Parathyroid adenoma (tissue), 2 donors: ENCODE measurements around the gene PGC.

Experiments
- H2AFZ ChIP-seq: fragments of 300-600 bp; sonication (generic); one replicate; pipeline ENCODE4 v1.7.0; 2017; ENCODE audit warnings: antibody characterized with exemption, mild to moderate bottlenecking
- H3K27ac ChIP-seq: fragments of 300-600 bp; sonication (generic); one replicate; pipeline ENCODE4 v1.7.0; 2017
- H3K27me3 ChIP-seq: fragments of 300-600 bp; sonication (generic); one replicate; pipeline ENCODE4 v1.7.0; 2017; ENCODE audit warnings: low read length; ENCODE audit not compliant: control insufficient read depth, insufficient read depth
- H3K36me3 ChIP-seq: fragments of 300-600 bp; sonication (generic); one replicate; pipeline ENCODE4 v1.7.0; 2017; ENCODE audit warnings: low read length; ENCODE audit not compliant: control insufficient read depth, insufficient read depth
- H3K4me1 ChIP-seq: fragments of 300-600 bp; sonication (generic); one replicate; pipeline ENCODE4 v1.7.0; 2017; ENCODE audit warnings: control low read depth
- H3K4me2 ChIP-seq: fragments of 300-600 bp; sonication (generic); one replicate; pipeline ENCODE4 v1.7.0; 2017; ENCODE audit warnings: low read length
- H3K4me3 ChIP-seq: fragments of 300-600 bp; sonication (generic); one replicate; pipeline ENCODE4 v1.7.0; 2017; ENCODE audit warnings: low read depth, low read length
- H3K79me2 ChIP-seq: fragments of 300-600 bp; sonication (generic); one replicate; pipeline ENCODE4 v1.7.0; 2017; ENCODE audit warnings: control low read depth
- H3K9ac ChIP-seq: fragments of 300-600 bp; sonication (generic); one replicate; pipeline ENCODE4 v1.7.0; 2017; ENCODE audit warnings: mild to moderate bottlenecking
- H3K9me3 ChIP-seq: fragments of 300-600 bp; sonication (generic); one replicate; pipeline ENCODE4 v1.7.0; 2017; ENCODE audit warnings: low read length; ENCODE audit not compliant: control insufficient read depth
- TF ChIP-seq, protein P1 (sequence below): fragments of 300-600 bp; sonication (generic); IDR thresholded peaks from one replicate; pipeline ENCODE4 v1.7.0; 2017; ENCODE audit warnings: antibody characterized with exemption, mild to moderate bottlenecking
- donor health status: primary hyperparathyroidism.

Gene PGC

GRCh38 chr6:41724586-41725501 lies 22.4 kb downstream of the PGC start:
- Histone ChIP-seq H3K27ac (peak overlapping the region; percentile 12), H3K79me2 (peaks cover 87% of the 10 kb centered on the region), H3K36me3 (no peaks in the 10 kb centered on the region), H3K9ac (no peak overlapping the region), H3K4me2 (peak overlapping the region; percentile 4), H2AFZ (no peak overlapping the region), H3K4me3 (no peak overlapping the region), H3K27me3 (no peaks in the 10 kb centered on the region), H3K9me3 (no peaks in the 10 kb centered on the region), H3K4me1 (peaks cover 20% of the 10 kb centered on the region)
- TF ChIP-seq, protein P1, sequence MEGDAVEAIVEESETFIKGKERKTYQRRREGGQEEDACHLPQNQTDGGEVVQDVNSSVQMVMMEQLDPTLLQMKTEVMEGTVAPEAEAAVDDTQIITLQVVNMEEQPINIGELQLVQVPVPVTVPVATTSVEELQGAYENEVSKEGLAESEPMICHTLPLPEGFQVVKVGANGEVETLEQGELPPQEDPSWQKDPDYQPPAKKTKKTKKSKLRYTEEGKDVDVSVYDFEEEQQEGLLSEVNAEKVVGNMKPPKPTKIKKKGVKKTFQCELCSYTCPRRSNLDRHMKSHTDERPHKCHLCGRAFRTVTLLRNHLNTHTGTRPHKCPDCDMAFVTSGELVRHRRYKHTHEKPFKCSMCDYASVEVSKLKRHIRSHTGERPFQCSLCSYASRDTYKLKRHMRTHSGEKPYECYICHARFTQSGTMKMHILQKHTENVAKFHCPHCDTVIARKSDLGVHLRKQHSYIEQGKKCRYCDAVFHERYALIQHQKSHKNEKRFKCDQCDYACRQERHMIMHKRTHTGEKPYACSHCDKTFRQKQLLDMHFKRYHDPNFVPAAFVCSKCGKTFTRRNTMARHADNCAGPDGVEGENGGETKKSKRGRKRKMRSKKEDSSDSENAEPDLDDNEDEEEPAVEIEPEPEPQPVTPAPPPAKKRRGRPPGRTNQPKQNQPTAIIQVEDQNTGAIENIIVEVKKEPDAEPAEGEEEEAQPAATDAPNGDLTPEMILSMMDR, result no peak

GRCh38 chr6:41724228-41724580 lies 23.0 kb downstream of the PGC start:
- H3K79me2 ChIP-seq, result peaks cover 86% of the 10 kb centered on the region
- no peaks in the 10 kb centered on the region for H3K27me3 ChIP-seq
- peaks cover 14% of the 10 kb centered on the region for H3K4me1 ChIP-seq
- no peak overlapping the region for H3K4me3 ChIP-seq
- H3K27ac ChIP-seq, result peak overlapping the region; percentile 12
- H3K36me3 ChIP-seq, result no peaks in the 10 kb centered on the region
- no peak overlapping the region for H3K9ac ChIP-seq
- H3K9me3 ChIP-seq, result no peaks in the 10 kb centered on the region
- TF ChIP-seq, protein P1, result no peak
- peak overlapping the region; percentile 4 for H3K4me2 ChIP-seq
- H2AFZ ChIP-seq, result no peak overlapping the region

DNA sequence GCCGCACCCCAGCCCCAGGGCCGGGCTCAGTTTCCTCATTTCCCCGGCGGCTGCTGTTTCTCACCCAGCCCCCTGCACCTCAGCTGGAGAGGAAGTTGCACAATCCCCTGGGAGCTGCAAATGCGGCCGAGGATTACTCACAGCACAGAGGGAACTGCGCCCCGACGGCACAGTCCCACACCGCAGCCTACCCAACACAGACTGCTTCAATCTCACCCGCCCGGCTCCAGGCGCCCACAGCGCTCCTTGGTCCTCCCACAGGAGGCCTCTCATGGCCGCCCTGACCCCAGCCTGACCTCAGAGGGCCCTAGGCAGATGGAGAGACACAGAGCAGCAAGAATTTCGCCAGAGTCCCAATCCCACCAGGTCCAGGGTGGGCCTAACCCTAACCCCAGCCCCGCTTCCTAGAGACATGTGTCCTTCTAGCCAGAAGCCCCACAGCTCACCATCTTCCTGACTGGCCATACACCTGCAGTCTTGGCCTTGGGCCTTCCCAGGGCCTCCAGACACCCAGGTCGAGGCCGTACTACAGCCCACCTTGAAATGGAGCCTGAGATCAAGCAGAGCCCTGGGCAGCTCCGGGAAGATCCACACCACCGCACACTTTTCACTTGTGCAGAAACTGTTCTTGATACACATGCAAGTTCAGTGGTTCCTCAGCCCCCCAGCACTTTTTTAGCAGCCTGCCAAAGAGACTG lies 23.5 kb downstream of the PGC start:
- Histone ChIP-seq H2AFZ (no peak overlapping the region), H3K9ac (no peak overlapping the region), H3K4me2 (peak overlapping the region; percentile 4), H3K4me3 (no peak overlapping the region), H3K4me1 (peaks cover 13% of the 10 kb centered on the region), H3K27ac (no peak overlapping the region), H3K27me3 (no peaks in the 10 kb centered on the region), H3K36me3 (no peaks in the 10 kb centered on the region), H3K79me2 (peaks cover 83% of the 10 kb centered on the region), H3K9me3 (no peaks in the 10 kb centered on the region)
- TF ChIP-seq, protein P1, result no peak

GRCh38 chr6:41722969-41723529 lies 24.1 kb downstream of the PGC start:
- no peaks in the 10 kb centered on the region for H3K36me3 ChIP-seq
- H3K9ac ChIP-seq, result no peak overlapping the region
- no peaks in the 10 kb centered on the region for H3K27me3 ChIP-seq
- peaks cover 77% of the 10 kb centered on the region for H3K79me2 ChIP-seq
- H2AFZ ChIP-seq, result no peak overlapping the region
- no peak overlapping the region for H3K4me2 ChIP-seq
- no peak overlapping the region for H3K4me3 ChIP-seq
- no peaks in the 10 kb centered on the region for H3K9me3 ChIP-seq
- no peak overlapping the region for H3K27ac ChIP-seq
- peaks cover 13% of the 10 kb centered on the region for H3K4me1 ChIP-seq
- TF ChIP-seq, protein P1, result no peak
